NCI-H446 (cell line): ENCODE measurements around the gene COBLL1.
A peak's percentile ranks its signal among the peaks of the same experiment; 100 is the strongest.

Experiments
- DNase-seq, 2 experiments: peaks; one replicate each; lab custom pipeline; 2025; lab: John Stamatoyannopoulos, UW

COBLL1 gene

GRCh38 chr2:164821338-164821737 is 20.3 kb downstream of the COBLL1 start:
- no peak for DNase-seq

DNA sequence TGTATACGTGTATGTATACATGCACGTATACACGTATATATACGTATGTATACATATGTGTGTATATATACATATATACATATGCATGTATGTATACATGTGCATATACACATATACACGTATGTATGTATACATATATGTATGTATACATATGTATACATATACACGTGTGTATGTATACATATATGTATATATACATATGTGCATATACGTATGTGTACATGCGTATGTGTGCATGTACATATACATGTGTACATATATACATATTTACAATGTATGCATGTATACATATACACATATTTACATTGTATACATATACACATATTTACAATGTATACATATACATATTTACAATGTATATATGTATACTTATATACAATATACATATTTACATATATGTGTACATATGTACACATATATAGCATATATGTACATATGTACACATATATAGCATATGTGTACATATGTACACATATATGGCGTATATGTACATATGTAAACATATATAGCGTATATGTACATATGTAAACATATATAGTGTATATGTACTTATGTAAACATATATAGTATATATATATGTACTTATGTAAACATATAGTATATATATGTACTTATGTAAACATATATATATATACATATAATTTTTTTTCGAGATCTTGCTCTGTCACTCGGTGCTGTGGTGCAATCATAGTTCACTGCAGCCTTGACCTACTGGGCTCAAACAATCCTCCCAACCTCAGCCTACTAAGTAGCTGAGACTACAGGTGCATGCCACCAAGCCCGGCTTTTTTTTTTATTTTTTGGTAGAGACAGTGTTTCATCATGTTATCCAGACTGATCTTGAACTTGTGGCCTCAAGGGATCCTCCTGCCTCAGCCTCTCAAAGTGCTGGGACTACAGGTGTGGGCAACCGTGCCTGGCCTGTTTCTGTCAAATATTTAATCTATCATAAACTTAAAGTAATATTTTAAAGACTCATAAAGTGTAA is 23.2 kb downstream of the COBLL1 start:
- no peak for DNase-seq

DNA sequence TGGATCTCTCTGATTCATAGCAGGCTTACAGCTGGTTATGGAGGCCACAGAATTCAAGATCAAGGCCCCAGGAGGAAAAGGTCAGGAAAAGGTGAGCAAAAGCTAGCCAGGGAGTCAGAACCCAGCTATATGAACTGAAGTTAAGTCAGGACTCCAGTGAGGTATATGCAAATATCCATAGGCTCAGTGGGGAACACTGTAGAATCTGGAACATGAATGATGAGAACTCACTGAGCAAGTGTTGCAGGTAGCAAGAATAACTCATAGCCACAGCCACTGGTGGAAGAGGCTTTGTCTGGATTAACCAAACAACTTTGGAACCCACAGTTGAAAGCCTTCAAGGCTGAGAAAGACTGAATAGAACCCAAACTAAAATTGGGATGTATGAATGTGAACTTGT is 24.7 kb downstream of the COBLL1 start:
- no peak for DNase-seq

DNA sequence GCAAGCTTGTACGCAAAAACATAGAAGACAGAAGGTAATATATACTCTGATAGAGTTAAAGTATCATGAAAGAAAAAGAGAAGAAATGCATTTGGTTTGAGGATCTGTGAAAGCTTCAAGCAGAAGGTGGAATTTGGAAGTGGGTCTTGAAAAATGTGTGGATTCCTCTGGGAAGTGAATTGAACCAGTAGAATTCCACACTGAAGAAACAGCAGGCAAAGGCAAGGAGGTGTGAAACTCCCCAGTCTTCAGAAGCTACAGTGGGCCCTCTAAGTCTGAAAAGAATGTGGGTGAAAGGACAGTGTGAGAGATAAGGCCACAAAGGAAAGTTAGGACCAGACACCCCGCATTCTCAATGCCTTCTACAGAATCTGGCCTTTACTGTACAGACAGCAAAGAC is 25.6 kb downstream of the COBLL1 start:
- DNase-seq = no peak

DNA sequence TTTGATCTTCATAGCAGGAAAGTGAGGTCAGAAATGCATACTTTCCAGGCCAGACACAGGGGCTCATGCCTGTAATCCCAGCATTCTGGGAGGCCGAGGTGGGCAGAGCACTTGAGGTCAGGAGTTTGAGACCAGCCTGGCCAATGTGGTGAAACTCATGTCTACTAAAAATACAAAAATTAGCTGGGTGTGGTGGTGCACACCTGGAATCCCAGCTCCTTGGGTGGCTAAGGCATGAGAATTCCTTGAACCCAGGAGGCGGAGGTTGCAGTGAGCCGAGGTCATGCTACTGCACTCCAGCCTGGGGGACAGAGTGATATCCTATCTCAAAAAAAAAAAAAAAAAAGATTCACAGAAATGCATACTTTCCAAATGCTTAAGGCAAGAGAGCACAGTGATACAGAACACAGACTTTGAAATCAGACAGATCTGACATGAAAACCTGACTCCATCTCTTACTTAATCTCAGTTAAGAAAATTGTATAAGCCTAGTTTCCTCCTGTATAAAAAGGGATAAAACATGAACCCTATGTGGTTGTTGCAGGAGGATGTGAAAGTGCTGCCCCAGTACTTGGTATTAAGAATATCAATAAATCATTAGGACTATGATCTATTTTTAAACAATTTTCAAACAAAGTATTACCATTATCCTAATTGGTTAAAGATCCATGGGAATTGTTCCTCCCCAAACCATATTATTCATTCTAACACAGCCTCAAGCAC is 26.4 kb downstream of the COBLL1 start:
- no peak for DNase-seq

- no peak for DNase-seq
Observed at GRCh38 chr2:164813535-164813934, 28.1 kb downstream of the COBLL1 start.

DNA sequence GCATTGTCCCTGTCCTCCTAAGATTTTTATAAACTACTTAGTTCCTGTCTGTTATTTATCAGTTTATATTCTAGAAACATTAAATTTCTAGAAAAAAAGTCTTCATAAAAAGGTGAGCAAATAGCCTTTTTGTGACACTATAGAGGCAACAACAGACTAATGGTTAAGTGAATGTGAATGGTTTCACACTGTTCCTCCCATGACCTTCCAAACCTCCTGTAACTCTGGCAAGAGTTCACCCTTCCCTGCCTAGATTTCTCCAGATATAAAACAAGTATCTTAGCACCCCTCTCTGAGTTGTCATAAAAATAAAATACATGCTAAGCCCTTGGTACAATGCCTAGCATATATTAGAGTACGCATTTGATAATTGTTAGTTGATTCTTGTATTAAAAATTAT is 29.2 kb downstream of the COBLL1 start:
- no peak for DNase-seq

DNA sequence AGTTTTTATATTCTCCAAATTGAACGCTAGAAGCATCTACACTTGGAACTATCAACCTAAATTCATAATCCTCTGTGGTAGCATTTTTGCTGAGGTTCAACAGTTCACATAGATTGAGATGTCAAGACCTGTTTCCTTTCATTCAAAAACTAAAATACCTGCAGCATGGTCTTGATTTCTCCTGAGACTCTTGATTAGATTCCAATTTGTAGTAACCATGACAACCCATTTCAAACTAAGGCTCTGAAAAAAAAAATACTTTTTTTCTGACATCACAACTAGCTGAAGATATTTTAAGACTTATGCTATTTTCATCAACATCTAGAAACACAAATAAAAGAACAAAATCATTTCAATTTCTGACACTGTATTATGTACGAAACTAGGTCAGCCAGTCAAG is 29.8 kb downstream of the COBLL1 start:
- no peak for DNase-seq

DNA sequence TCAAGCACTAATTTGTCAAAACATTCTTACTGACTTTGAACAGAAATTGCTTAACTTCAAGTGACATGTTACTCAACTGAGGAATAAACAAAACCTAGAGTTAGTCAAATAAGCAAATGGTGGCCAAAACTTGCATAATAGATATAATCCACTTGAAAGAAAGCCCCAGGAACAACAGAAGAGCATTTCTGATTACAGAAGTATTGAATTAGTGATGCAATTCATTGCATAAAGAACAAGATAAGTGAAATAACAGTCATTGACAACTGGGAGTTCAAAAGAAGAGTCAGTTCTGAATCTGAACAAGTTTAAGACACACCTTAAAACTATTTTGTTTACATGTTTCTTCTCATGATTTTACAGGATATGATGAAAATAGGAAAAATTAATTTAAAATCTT is 30.8 kb downstream of the COBLL1 start:
- DNase-seq = no peak

GRCh38 chr2:164808776-164809175 is 32.8 kb downstream of the COBLL1 start:
- DNase-seq = peak in 1 of 2 experiments; percentile 12

- no peak for DNase-seq
Observed at GRCh38 chr2:164803776-164804466, 37.7 kb downstream of the COBLL1 start.

DNA sequence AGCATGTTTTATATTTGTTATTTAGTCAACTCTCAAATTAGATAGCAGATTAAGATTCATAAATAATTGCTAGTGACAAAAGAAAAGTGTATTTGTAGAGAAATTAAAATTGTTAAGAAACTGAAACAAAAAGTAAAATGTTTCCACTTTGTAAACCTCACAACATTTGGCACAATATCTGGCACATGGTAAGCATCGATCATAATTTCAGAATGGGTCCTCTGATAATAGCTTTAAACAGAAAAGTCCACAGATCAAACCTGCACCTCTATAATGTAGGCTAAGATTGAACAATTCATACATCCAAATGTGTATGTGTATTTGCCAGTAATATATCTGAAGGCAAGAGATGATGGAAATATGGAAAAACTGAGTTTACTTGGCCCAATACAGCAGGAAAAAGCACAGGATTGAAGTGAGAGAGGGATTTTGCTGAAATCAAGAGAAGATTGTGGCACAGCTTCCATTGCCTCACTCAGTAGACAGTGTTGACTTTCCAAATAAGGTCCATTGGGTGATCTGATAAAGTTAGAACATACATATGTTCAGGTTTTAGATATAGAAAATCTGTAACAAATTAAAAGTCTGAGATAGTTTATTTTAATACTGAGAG is 39.4 kb downstream of the COBLL1 start:
- DNase-seq = no peak

DNA sequence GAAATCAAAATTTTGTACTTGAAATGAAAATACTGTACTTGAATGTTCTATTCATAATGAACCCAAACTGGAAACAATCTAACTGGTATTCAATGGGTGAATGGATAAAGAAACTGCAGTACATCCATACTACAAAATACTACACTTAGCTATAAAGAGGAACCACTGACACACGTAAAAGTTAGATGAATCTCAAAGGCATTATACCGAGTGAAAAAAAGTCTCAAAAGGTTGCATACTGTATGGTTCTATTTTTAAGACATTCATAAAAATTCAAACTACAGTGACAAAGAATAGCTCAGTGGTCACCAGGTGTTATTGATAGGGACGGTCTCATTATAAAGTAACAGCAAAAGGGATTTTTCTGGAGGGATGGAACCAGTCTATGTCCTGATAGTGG is 41.1 kb downstream of the COBLL1 start:
- DNase-seq = no peak

DNA sequence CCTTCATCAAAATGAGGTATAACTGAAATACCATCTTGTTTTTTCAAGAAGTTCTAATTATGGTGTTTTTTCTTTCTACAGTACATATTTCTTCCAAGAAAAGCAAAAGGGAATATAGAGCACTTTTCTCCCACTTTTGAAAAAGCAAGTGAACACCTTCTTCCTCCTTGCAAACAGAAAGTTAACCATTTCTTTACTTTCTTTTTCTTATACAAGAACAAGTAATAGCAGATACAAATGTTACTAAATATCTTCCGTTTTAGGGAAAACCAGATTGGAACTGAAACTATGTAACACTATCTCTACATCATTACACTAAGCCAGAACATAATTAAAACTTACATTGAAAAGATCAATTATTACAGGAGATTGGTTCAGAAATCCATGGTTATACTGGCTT is 44.0 kb downstream of the COBLL1 start:
- no peak for DNase-seq

DNA sequence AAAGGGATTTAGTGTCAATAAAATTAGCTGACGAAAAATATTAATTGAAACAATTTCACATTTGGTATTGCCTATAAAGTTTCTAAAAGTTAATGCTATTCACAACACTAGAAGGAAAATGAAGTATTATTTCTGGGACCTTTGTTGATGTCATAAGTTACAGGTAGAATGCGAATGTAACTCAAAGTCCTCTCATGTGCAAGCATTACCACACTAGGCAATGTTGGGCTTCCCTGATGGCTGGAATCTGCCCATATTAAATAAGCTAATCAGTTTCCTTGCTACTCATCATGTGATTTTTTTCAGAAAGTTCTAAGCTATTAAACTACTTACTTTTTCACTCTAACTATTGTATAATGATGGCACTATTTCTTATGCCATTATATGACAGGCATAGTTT is 44.6 kb downstream of the COBLL1 start:
- DNase-seq = no peak

GRCh38 chr2:164794432-164795231 is 47.0 kb downstream of the COBLL1 start:
- no peak for DNase-seq

DNA sequence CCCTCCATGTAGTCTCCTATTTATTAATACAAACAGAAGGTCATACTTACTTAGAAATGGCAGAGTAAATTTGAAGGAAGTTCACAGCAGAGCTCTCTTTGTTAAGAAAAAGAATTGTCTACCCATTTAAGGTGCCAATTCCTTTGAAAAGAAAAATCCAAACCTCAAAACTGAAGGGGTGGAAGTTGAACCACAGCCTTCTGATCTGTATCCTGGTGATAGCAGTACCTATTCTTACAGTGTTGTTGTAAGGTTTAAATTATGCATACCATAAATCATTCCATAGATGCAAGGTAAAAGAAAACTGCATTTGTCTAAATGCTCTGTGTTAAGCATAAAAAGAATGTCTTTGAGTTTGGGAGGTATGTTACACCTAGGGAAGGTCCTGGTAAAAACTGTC is 47.6 kb downstream of the COBLL1 start:
- DNase-seq = no peak

DNA sequence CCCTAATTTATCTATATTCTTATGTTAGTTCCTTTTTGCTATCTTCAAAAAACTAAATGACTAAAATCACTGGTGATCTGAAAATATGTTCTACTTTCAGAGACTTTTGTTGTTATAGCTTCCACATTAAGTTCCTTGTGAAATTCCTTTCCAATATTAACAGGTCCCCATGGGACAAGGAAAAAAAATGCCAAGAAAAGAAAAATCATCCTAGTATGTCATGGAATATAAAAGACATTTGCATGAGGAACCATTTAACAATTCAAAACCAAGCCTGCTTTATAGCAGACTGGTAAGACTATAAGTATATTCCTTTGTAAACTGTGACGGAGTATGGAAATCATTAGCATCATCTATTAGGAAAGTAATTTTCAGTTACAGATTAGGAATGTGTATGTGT is 48.1 kb downstream of the COBLL1 start:
- no peak for DNase-seq

DNA sequence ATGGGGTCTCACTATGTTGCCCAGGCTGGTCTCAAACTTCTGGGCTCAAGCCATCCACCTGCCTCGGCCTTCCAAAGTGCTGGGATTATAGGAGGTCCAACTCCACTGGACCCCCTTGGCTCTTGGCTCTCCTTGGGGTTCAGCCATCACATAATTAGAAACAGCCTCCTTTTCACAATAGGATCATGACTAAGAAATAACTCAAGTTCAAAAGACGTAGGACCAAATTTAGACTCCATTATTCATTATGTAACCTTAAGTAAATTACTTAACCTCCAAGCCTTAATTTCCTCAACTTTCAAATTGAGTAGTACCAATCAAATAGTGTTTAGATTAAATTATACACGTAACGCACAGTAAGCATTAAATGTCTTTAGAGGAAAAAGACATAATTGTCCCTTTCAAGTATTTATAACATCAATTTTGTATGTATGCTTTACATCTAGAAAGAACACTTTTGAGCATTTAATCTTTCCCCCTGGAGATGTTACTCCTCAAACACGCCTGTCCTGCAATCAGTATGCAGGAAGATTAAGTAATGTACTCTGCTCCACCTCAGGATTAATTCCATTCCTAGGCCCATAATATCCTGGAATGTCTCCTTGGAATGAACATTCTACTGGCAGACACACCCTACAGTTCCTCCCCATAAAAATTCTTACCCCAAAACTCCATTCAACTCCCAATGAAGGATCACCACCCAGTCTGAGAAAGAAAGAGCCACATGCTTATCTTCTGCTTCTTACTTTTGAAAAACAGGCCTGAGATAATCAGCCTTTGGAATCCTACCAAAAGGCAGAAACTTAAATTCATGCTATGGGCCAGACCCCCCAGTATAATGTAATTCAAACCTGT is 49.1 kb downstream of the COBLL1 start:
- no peak for DNase-seq

DNA sequence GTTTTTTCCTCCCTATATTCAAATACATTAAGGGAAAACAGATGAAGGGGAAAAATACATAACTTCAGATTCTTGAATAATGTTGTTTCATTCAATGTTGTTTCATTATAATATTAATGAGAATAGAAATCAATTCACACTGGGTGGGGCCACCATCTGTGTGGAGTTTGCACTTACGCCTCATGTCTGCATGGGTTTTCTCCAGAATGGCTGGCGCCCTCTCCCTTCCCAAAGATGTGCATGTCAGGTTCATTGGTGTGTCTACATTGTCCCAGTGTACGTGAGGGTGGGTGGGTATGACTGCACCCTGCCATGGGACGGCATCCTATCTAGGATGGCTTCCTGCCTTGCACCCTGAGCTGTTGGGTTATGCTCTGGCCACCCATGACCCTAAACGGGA is 51.7 kb downstream of the COBLL1 start:
- no peak for DNase-seq
